NCI-H128 (cell line): ENCODE results near the gene IMPDH1.

Experiments
- DNase-seq: peaks from one replicate; lab custom pipeline; 2025; ENCODE audit not compliant: unreplicated experiment; lab: John Stamatoyannopoulos, UW

IMPDH1 gene

GRCh38 chr7:128361411-128362379 lies 48.1 kb downstream of the IMPDH1 start, which contains the start of gene PRRT4:
TSS of gene PRRT4 (minus strand) at chr7:128361690.
- no peak for DNase-seq

- no peak for DNase-seq
Observed at GRCh38 chr7:128360359-128360678, 49.5 kb downstream of the IMPDH1 start.

GRCh38 chr7:128359939-128360338 lies 49.8 kb downstream of the IMPDH1 start:
- no peak for DNase-seq

GRCh38 chr7:128359336-128359735 lies 50.4 kb downstream of the IMPDH1 start:
- no peak for DNase-seq

GRCh38 chr7:128358233-128358632 lies 51.5 kb downstream of the IMPDH1 start:
- no peak for DNase-seq

- DNase-seq = no peak
Observed at GRCh38 chr7:128357217-128357613, 52.6 kb downstream of the IMPDH1 start.

GRCh38 chr7:128356546-128357216 lies 53.1 kb downstream of the IMPDH1 start:
- no peak for DNase-seq

- DNase-seq = no peak
Observed at GRCh38 chr7:128353610-128354009, 56.2 kb downstream of the IMPDH1 start.

GRCh38 chr7:128353189-128353588 lies 56.6 kb downstream of the IMPDH1 start:
- no peak for DNase-seq

- DNase-seq = no peak
Observed at GRCh38 chr7:128352636-128353035, 57.1 kb downstream of the IMPDH1 start.

- no peak for DNase-seq
Observed at GRCh38 chr7:128352153-128352537, 57.6 kb downstream of the IMPDH1 start.

GRCh38 chr7:128351296-128352152 lies 58.3 kb downstream of the IMPDH1 start:
- no peak for DNase-seq

- no peak for DNase-seq
Observed at GRCh38 chr7:128350708-128351295, 59.0 kb downstream of the IMPDH1 start.

GRCh38 chr7:128349466-128349825 lies 60.3 kb downstream of the IMPDH1 start:
- DNase-seq = no peak

- DNase-seq = no peak
Observed at GRCh38 chr7:128347647-128348097, 62.1 kb downstream of the IMPDH1 start.

GRCh38 chr7:128344431-128344774 lies 65.4 kb downstream of the IMPDH1 start:
- no peak for DNase-seq

- peak; percentile 82 for DNase-seq
Observed at GRCh38 chr7:128343554-128344430, 66.0 kb downstream of the IMPDH1 start, which contains the start of gene RBM28. TSS of gene RBM28 (minus strand) at chr7:128343908. CDS start at chr7:128343793, 115 bp downstream.
